Stimulated activated naive CD8-positive, alpha-beta T cell treated with anti-CD3 and anti-CD28 coated beads, Interleukin-15, amount 100 ng/mL, for 72 hours (primary cell): Measurements from ENCODE around the gene PPA2.

Source experiments
- ATAC-seq: fragments of 150-1000 bp; cut with Tn5 transposase; 2 replicates; pipeline ENCODE4 v1.10.0; 2021; ENCODE audit warnings: mild to moderate bottlenecking, moderate library complexity
- DNase-seq, 2 donors: peaks; one replicate each; pipeline ENCODE4 v3.0.0; 2021 to 2022
- H3K27ac Mint-ChIP-seq, 2 donors: one replicate each; pipeline ENCODE4 v1.8.0; 2022; ENCODE audit warnings: mild to moderate bottlenecking in 2 of 2, mixed read lengths in 2 of 2, moderate library complexity in 2 of 2
- H3K27me3 Mint-ChIP-seq: one replicate; pipeline ENCODE4 v1.8.0; 2022; ENCODE audit warnings: mixed read lengths
- H3K4me1 Mint-ChIP-seq: one replicate; pipeline ENCODE4 v1.8.0; 2022; ENCODE audit warnings: mild to moderate bottlenecking, mixed read lengths
- H3K4me3 Mint-ChIP-seq, 2 donors: one replicate each; pipeline ENCODE4 v1.8.0; 2022; ENCODE audit warnings: mild to moderate bottlenecking in 2 of 2, mixed read lengths in 2 of 2, moderate library complexity in 1 of 2
- H3K9me3 Mint-ChIP-seq, 2 donors: one replicate each; pipeline ENCODE4 v1.8.0; 2022; ENCODE audit warnings: mixed read lengths in 2 of 2

The PPA2 gene

GRCh38 chr4:105473324-105474098 lies at the start of gene PPA2:
TSS of gene PPA2 (minus strand) at chr4:105474062. CDS start at chr4:105474050, 12 bp downstream.
- H3K4me3 Mint-ChIP-seq, result peak within 1 kb of the TSS; percentile 91 to 93
- no peaks in the 10 kb centered on the region for H3K9me3 Mint-ChIP-seq
- DNase-seq, result peak; percentile 86 to 88
- H3K27me3 Mint-ChIP-seq, result no peaks in the 10 kb centered on the region
- peaks cover 17% of the 10 kb centered on the region for H3K4me1 Mint-ChIP-seq
- ATAC-seq, result peak; percentile 89
- peak within 1 kb of the TSS; percentile 98 for H3K27ac Mint-ChIP-seq

- no peaks in the 10 kb centered on the region for H3K9me3 Mint-ChIP-seq
- DNase-seq (peak in 1 of 2 donors; percentile 15), ATAC-seq (peak; percentile 58)
- no peak overlapping the region for H3K27ac Mint-ChIP-seq
- H3K4me3 Mint-ChIP-seq, result no peak overlapping the region
- H3K27me3 Mint-ChIP-seq, result peaks cover 1% of the 10 kb centered on the region
- H3K4me1 Mint-ChIP-seq, result no peaks in the 10 kb centered on the region
Observed at GRCh38 chr4:105520819-105521790, 47.2 kb upstream of the PPA2 start.

GRCh38 chr4:105510245-105510644 lies 36.4 kb upstream of the PPA2 start:
- H3K4me1 Mint-ChIP-seq, result no peaks in the 10 kb centered on the region
- H3K27ac Mint-ChIP-seq, result no peak overlapping the region
- H3K27me3 Mint-ChIP-seq, result peaks cover 28% of the 10 kb centered on the region
- ATAC-seq (no peak), DNase-seq (no peak)
- H3K4me3 Mint-ChIP-seq, result no peak overlapping the region
- H3K9me3 Mint-ChIP-seq, result peaks cover 7 to 22% of the 10 kb centered on the region in 2 donors

GRCh38 chr4:105509714-105510113 lies 35.9 kb upstream of the PPA2 start:
- H3K4me1 Mint-ChIP-seq, result no peaks in the 10 kb centered on the region
- H3K4me3 Mint-ChIP-seq, result no peak overlapping the region
- H3K27me3 Mint-ChIP-seq, result peaks cover 28% of the 10 kb centered on the region
- DNase-seq (no peak), ATAC-seq (no peak)
- H3K27ac Mint-ChIP-seq, result no peak overlapping the region
- peaks cover 7 to 21% of the 10 kb centered on the region in 2 donors for H3K9me3 Mint-ChIP-seq

GRCh38 chr4:105509291-105509690 lies 35.4 kb upstream of the PPA2 start:
- no peak for ATAC-seq
- peaks cover 25% of the 10 kb centered on the region for H3K27me3 Mint-ChIP-seq

GRCh38 chr4:105504744-105505143 lies 30.9 kb upstream of the PPA2 start:
- no peak overlapping the region for H3K27ac Mint-ChIP-seq
- no peaks in the 10 kb centered on the region for H3K4me1 Mint-ChIP-seq
- H3K9me3 Mint-ChIP-seq, result no peaks in the 10 kb centered on the region
- ATAC-seq (no peak), DNase-seq (no peak)
- H3K4me3 Mint-ChIP-seq, result no peak overlapping the region
- H3K27me3 Mint-ChIP-seq, result no peaks in the 10 kb centered on the region

More at GRCh38 chr4:105509291-105509690, 35.4 kb upstream of the PPA2 start:
- Mint-ChIP-seq H3K9me3 (peaks cover 6 to 20% of the 10 kb centered on the region in 2 donors), H3K4me1 (no peaks in the 10 kb centered on the region), H3K4me3 (no peak overlapping the region), H3K27ac (no peak overlapping the region)
- DNase-seq, result no peak

GRCh38 chr4:105503484-105503883 lies 29.6 kb upstream of the PPA2 start:
- Mint-ChIP-seq H3K9me3 (no peaks in the 10 kb centered on the region), H3K27ac (no peak overlapping the region), H3K4me1 (no peaks in the 10 kb centered on the region), H3K27me3 (no peaks in the 10 kb centered on the region), H3K4me3 (no peak overlapping the region)
- DNase-seq, result no peak
- ATAC-seq, result no peak

- DNase-seq (no peak), ATAC-seq (no peak)
- Mint-ChIP-seq H3K4me1 (no peaks in the 10 kb centered on the region), H3K9me3 (peaks cover 0 to 4% of the 10 kb centered on the region in 2 donors), H3K27me3 (peaks cover 24% of the 10 kb centered on the region), H3K4me3 (no peak overlapping the region), H3K27ac (no peak overlapping the region)
Observed at GRCh38 chr4:105496899-105497298, 23.0 kb upstream of the PPA2 start.

GRCh38 chr4:105495667-105496066 lies 21.8 kb upstream of the PPA2 start:
- peaks cover 26% of the 10 kb centered on the region for H3K27me3 Mint-ChIP-seq
- peaks cover 0 to 4% of the 10 kb centered on the region in 2 donors for H3K9me3 Mint-ChIP-seq
- H3K4me3 Mint-ChIP-seq, result no peak overlapping the region
- H3K27ac Mint-ChIP-seq, result no peak overlapping the region
- no peak for ATAC-seq
- H3K4me1 Mint-ChIP-seq, result no peaks in the 10 kb centered on the region
- DNase-seq, result no peak

GRCh38 chr4:105490523-105490922 lies 16.7 kb upstream of the PPA2 start:
- Mint-ChIP-seq H3K27ac (no peak overlapping the region), H3K4me3 (no peak overlapping the region), H3K27me3 (peaks cover 26% of the 10 kb centered on the region), H3K9me3 (peaks cover 10 to 22% of the 10 kb centered on the region in 2 donors), H3K4me1 (no peaks in the 10 kb centered on the region)
- ATAC-seq (no peak), DNase-seq (no peak)

- Mint-ChIP-seq H3K27me3 (no peaks in the 10 kb centered on the region), H3K9me3 (peaks cover 6 to 10% of the 10 kb centered on the region in 2 donors), H3K27ac (no peak overlapping the region), H3K4me3 (no peak overlapping the region), H3K4me1 (no peaks in the 10 kb centered on the region)
- DNase-seq (no peak), ATAC-seq (no peak)
Observed at GRCh38 chr4:105483840-105484239, 10.0 kb upstream of the PPA2 start.

GRCh38 chr4:105474099-105474518 lies 247 bp upstream of the PPA2 start:
- peak overlapping the region in 1 of 2 donors; percentile 28 for H3K27ac Mint-ChIP-seq
- no peak for DNase-seq
- no peaks in the 10 kb centered on the region for H3K27me3 Mint-ChIP-seq
- peak overlapping the region; percentile 91 to 93 for H3K4me3 Mint-ChIP-seq
- H3K9me3 Mint-ChIP-seq, result no peaks in the 10 kb centered on the region
- H3K4me1 Mint-ChIP-seq, result peaks cover 17% of the 10 kb centered on the region
- no peak for ATAC-seq

- Mint-ChIP-seq H3K4me3 (peak overlapping the region; percentile 91 to 93), H3K27ac (peak overlapping the region; percentile 98), H3K9me3 (no peaks in the 10 kb centered on the region), H3K4me1 (peaks cover 17% of the 10 kb centered on the region), H3K27me3 (no peaks in the 10 kb centered on the region)
- DNase-seq (no peak), ATAC-seq (peak; percentile 68)
Observed at GRCh38 chr4:105472871-105473323, 965 bp downstream of the PPA2 start.

GRCh38 chr4:105471566-105472176 lies 2.2 kb downstream of the PPA2 start:
- H3K4me3 Mint-ChIP-seq, result peak overlapping the region; percentile 91 to 93
- H3K27ac Mint-ChIP-seq, result peak overlapping the region in 1 of 2 donors; percentile 66
- peak; percentile 29 for ATAC-seq
- no peaks in the 10 kb centered on the region for H3K9me3 Mint-ChIP-seq
- no peaks in the 10 kb centered on the region for H3K27me3 Mint-ChIP-seq
- peak; percentile 62 to 72 for DNase-seq
- H3K4me1 Mint-ChIP-seq, result peaks cover 28% of the 10 kb centered on the region

GRCh38 chr4:105470766-105471165 lies 3.1 kb downstream of the PPA2 start:
- H3K9me3 Mint-ChIP-seq, result peaks cover 2 to 5% of the 10 kb centered on the region in 2 donors
- H3K4me1 Mint-ChIP-seq, result peaks cover 31% of the 10 kb centered on the region

More at GRCh38 chr4:105470766-105471165, 3.1 kb downstream of the PPA2 start:
- no peak for ATAC-seq
- Mint-ChIP-seq H3K4me3 (peak overlapping the region in 1 of 2 donors; percentile 93), H3K27ac (no peak overlapping the region), H3K27me3 (no peaks in the 10 kb centered on the region)
- DNase-seq, result no peak
